DMS53 treated with DMSO at 0.1 percent for 48 hours (cell line): ENCODE results near the gene C11orf58.

ENCODE experiments used
- DNase-seq: peaks from one replicate; lab custom pipeline; 2025; ENCODE audit not compliant: unreplicated experiment; lab: John Stamatoyannopoulos, UW

C11orf58 gene

DNA sequence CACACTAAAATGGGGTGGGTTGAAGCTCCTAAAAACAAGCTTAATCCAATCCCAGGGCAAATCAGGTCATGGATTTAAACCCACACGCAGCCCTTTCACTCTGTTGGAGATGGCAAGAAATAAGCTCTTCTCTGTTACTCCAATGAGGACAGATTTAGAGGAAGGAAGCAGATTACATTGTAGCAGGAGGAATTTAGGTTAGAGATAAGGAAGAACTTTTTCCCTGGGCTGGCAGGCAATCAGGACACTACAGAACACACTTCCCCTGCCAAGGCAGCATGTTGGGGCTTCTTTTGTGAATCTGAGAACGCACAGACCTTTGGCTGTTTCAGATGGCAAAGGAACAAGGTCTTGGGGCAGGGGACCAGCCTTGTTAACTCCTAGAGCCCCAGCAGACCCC, 46.2 kb downstream of the C11orf58 start:
- DNase-seq, result no peak

DNA sequence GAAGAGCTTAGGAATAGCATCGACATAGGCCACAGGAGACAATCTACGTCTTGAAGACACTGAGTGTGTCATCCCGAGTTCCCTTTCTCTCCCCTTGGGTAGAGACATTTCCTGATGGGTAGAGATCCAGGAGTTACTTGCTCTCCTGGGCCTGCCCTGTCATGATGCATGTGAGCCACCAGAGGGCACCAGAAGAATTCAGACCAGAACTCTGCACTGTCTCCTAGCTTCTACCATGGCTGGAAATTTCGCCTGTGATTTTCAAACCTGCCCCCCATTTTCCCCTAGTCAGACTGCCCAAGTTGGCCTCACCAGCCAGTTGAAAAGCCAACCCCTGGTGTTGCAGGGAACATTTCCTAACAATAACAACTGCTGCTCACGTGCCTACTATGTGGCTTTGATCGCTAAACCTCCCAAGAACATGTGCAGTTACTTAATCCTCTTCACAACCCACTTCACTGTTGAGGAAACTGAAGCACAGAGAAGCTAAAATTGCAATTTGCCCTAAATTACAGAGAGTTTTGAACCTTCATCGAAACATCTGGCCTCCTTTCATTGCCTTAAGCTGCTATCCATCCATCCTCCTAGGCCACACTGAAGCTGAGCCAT, 47.2 kb downstream of the C11orf58 start:
- DNase-seq, result peak; percentile 54

DNA sequence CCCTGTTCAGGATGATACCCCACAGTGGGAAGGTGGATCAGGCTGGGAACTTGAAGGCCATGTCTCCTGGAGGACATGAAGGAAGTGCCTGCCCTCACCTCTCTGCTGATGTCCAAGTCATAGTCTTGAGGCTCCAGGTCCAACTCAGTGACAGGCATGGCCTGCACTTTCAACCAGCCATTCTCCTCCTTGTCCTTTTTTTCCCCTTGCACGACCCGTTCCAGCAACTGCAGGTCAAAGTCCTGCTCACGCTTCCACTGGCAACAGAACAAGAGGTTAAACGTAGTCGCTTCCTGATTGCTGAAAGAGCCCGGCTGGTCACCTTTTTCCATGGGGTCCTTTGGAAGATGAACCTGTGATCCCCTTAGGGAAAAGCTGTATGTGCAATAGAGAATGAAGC, 47.7 kb downstream of the C11orf58 start:
- no peak for DNase-seq

DNA sequence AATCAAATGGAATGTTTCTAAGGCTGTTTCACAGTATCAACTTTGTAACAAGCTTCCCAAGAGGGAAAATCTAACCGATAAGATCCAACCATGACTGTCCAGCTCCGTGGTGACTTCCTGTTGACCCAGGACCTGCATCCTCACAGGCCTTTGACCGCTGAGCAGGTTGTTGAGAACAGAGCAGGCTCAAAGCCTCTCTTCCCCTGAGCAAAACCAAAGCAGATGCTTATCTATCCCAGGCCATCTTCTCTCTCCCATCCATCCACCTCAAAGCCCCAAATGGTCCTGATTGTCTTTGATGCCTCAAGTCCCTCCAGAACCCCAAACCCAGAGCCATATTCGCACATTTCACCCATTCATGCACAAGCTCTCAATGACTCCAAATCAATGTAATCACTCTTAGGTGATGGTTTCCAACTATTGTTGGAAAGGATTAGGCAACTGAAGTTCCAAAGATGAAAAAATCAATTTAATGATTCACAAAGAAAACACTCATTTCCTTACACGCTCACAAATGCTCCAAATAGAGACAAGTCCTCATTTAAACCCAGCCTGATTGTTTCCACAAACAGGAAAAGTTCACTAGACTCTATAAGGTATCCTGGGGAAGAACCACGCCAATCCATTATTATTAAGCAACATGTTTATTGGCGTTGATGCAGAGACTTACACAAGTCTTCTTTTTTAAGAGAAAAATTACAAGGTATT, 48.7 kb downstream of the C11orf58 start:
- no peak for DNase-seq

DNA sequence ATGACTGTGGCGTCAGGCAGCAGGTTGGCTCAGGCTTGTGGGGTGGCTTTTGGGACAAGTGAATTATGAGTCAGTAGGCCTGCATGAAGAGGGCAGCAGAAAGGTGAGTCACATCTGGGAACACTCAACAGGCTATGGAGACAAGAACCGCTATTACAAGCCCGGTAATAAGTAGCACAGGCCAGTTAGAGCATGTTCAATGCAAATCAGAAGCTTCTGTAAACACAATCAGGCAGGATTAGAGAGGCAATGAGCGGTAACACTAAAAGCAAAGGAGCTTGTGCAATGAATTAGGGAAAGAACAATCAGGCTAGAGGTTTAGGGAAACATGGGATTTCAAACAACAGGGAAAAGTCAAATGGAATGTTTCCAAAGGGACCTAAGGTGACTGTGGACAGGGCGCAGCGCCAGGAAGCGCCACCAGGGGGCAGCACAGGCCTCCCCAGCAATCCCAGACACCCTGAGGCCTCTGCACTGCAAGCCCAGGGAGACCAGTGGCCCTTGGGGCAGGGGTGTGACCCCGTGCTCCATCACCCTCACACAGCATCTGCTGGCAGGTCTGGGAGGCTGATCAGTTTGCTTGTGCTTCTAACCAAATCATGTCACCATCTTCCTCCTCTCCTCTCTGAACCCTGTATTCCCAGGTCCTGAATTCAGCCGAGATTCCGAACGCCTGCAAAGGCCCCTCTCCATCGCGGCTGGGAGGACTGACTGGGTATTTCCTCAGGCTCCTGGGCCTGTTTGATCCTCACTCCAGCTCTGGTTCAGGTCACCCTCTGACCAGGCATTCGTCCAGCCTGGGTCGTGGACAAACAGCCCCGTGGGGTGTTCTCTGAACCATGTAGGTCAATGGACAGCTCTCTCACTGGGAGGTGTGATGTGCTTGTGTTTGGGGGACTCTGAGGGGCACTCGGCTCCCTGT, 50.0 kb downstream of the C11orf58 start:
- DNase-seq, result peak; percentile 43

DNA sequence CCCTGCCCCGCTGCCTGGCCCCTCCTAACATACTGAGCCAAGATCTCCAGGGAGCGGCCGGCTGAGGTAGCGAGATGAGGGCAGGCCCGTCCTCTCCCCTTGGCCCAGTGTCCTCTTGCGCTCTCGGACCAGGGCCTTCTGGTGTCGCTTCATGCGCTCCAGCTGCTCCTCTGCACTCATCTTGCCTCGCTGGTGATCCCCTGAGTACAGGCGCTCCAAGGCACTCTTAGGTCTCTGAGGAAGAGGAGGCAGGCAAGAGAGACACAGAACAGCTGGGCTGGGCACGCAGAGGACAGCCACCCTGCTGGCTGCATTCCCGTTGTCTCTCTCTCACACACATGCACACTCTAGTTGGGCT, 50.6 kb downstream of the C11orf58 start:
- no peak for DNase-seq

DNA sequence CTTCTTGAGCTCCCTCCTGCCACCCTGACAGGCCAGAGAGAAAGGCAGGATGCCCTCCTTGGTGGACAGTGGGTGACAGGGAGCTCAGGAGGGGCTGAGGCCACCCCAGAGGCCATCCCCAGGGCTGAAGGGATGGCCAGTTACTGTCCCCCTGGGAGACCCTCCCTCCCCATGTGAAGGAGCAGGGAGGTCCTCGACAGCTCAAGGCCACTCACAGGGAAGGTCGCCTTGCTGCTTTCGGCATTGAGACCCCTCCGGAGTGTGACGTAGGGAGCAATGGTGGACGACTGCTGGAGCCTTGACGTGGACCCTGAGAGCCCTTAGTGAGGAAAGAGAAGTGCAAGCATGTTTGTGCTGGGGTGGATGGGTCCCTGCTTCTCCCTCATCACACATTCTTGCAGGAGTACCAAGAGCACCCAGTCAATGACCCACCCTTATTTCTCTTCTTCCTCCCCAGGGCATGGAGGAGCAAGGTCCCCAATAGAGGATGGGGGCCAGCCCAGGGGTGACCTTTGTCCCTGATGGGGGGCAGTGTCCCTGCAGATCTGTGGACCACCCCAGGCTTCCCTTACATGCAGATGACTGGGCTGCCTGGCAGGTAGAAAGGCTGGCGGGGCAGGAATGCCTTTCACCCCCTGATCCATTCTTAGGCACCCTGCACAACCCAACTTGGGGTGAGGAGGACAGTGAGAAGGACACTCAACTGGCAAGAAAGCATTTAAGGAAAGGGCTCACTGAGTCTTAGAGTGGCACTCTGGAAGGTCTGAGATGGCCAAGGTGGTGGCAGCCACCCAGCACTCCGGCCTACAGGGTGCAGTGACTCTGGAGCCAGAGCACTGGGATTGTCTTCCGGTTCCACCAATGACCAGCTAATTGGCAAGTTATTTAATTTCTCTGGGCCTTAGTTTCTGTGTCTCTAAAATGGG, 51.4 kb downstream of the C11orf58 start:
- no peak for DNase-seq

DNA sequence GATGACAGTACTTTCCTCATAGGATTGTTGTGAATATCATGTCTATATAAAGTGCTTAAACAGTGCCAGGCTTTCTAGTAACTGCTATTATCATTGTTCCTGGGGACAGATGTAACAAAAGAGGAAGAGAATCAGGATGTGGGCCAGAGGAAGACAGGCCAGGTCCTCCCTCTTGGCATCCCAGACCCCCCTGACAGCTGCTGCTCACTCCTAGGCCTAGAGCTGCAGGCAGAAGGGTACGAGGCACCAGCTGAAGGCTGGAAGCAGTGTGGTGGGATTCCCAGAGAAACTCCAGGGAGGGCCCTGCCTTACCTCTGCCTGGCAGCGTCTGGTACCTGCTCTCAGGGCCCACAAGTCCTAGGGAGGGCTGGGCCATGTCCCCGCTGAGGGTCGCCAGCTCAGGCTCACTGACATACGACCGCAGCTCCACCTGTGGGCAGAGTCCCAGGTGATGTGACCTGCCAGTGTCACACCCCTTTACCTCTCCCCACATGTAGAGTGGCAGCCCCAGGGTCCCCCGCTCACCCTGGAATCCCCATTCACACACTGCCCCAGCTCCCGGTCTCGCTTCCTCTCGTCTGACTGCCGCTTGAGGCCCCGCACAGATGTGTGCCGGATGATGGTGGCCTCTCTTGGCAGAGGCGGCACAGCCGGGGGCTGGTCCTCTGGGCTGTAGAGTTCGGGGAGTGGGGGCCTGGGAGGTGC, 52.2 kb downstream of the C11orf58 start:
- DNase-seq, result no peak

DNA sequence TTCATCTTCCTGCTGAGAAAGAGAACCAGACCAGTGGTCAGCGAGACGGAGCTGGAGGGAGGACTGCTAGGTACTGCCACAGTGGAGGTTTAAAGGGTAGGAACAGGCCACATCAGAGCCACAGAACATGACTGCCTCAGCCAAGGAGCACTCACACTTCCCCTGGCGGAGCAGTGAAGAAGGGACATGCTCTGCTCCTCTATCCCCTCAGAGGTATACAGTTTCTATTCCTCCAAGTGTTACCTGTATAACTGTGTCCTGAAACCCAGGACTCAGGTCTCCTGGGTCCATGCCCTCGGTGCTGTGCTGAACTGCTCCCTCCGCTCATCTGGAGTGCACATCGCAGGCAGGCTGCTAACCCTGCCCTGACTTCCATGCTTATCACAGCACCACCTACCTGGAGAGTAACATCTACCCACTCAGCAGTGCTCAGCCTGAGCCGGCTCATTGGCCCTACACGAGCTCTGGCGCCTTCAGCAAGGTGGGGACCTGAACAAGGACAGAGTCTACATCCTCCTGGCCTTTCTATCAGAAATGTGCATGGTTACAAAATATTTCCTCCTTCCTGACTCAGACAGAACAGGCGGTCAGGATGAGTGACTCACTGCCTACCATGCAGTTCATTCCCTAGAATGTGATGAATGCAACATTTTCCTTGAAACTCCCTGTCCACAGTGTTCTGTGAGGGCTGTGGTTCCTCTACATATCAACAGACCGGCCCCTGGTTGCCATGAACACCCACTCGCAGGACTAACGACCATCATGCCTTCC, 52.9 kb downstream of the C11orf58 start:
- no peak for DNase-seq

DNA sequence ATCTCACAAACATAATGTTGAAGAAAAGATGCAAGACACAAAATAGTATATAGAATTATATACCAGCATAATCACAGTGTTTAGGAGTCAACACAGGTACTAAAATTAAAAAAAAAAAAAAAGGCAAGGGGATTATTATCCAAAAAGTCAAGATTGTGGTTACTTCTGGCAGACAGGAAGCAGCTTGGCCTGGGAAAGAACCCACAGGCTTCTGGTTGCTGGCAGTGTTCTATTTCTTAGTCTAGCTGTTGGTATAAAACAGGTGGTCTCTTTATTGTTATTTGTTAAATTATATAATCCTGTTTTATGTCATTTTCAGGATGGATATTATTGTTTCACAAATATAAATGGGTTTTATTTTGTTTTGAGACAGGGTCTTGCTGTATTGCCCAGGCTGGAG, 54.0 kb downstream of the C11orf58 start:
- no peak for DNase-seq

DNA sequence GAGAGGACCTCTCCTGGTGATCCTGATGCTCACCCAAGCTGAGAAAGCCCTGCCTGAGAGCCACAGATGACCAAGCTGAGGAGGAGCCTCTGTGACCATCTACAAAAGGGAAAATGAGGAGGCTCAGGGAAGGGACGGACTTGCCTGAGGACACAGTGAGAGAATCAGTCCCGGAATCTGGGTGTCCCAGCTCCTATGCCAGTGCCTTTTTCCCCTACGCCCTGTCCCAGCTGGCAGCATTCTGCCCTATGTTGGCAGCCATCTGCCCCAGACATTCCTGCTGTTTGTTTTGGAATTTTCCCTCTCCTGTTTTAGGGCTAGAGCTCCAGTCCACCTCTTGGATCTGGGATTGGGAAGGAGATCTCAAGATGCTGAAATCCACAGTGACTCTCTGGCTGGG, 54.6 kb downstream of the C11orf58 start:
- no peak for DNase-seq

DNA sequence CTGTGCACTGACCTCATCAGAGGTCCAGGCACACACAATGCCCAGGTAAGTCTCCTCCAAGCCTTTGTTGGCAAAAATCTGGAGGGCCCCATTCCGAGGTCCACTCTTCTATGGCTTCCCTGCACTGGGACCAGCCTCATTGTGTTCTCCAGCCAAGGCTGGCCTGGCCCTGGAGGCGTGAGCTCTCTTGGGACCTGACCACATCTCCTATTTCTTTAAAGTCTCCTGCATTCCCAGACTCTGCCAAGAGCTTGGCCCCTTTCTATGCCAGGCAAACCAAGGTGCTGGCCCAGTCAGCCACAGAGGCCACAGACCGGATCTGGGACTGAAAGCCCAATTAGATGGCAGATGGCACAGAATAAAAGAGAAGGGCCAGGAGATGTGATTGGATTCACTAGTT, 55.1 kb downstream of the C11orf58 start:
- no peak for DNase-seq

DNA sequence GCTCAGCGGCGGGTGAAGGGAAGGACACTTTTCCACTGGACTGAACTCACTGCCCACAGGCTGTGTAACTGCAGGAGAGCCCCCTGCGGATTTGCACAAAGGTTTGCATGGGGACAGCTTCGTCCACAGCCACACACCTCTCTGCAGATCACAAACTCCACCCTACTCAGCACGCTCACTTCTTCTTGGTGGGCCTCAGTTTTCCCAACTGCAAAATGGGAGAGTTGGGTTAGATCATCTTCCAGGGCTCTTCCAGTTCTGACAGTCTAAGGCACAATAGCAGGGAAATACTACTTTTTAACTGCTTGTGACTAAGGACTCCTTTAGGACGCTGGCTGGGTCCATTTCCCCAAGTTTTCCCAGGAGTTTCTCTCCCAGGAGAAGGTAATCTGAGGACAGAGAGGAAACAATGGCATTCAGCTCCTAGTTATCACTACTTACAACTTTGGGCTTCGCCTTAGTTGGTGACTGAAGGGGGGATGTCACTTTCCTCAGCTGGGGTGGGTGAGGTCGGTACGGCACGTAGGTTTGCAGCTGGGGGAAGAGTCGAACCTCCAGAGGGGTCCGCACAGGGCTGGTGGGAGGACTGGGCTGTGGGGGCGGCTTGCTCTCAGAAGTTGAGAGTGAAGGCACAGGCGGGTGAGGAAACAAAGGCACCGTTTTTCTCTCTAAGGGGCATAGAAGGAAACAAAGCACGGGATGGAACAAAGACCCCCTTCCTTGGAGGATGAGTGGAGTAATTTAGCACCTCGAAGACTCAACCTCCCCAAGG, 55.8 kb downstream of the C11orf58 start:
- DNase-seq, result no peak

DNA sequence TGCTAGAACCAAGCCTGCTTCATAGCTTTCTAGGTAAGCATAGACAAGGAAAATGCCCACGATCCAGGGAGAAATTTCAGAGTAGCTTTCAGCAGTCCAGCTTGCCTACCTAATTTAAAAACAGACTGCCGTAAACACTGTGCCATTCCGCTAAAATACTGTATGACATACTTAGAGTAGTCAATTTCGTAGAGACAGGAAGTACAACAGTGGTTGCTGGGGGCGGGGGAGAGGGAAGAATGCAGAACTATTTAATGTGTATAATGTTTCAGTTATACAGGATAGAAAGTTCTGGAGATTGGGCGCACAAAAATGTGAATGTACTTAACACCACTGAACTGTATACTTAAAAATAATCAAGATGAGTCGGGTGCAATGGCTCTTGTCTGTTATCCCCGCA, 56.7 kb downstream of the C11orf58 start:
- no peak for DNase-seq

DNA sequence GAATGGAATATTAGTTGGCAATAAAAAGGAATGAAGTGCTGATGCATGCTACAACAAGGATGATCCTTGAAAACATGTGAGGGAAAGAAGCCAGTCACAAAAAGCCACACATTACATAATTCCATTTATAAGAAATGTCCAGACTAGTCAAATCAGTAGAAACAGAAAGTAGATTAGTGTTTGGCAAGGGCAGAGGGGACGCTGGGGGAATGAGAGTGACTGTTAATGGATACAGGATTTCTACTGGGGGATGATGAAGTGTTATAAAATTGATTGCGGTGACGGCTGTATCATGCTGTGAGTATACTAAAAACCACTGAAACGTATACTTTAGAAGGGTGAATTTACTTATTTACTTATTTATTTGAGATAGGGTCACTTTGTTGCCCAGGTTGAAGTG, 57.9 kb downstream of the C11orf58 start:
- DNase-seq, result no peak

DNA sequence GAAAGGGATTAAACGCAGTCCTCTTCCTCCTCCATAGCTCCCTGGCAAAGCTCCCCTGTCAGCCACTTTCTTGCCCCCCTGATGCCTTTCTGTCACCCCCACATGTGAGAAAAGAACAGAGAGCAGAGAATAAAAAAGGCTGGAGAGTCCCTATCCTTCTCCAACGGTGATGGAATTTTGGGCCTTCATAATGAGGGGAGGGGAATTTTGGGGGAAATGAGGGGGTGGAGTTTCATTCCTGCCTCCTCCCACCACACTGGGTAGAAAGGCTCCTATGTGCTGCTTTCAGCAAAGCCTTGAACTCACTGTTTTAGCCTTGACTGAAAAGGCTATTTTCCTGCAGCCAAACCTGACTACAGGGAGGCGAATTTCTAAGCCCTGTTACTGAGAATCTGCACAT, 59.3 kb downstream of the C11orf58 start:
- DNase-seq, result no peak

DNA sequence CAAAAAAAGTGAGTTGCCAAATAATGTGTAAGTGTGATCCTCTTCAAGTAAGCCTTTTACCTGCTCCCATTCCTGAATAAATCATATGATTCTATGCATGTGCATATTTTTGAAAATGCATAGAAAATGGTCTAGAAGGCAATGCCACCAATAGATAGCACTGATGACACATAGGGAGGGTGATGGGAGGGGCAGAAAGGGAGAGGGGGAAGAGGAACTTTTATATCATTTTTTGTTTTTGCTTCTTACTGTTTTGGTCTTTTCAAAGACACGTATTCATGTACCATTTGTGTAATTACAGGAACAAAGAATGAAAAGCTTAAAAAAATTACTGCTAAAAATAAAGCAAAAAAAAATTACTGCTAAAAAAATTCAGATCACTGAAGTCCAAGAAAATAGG, 60.8 kb downstream of the C11orf58 start:
- DNase-seq, result no peak

DNA sequence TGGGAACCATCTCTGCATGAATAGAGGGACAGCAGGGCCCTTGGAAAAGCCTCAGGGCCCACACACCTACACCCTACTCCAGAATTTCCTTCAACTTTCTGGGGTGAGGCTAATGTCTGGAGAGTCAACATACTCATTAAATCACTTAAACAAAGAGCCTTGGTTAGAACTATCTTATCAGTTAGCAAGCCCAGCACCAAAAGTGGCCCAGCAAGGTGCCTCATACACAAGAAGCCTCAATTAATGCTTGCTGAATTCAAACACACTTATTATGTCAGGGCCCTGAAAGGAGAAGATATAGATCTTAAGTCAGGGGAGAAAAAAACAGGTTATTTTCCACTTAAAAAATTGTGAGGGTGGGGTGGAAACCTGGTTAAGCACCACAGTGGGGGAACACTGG, 61.4 kb downstream of the C11orf58 start:
- no peak for DNase-seq

DNA sequence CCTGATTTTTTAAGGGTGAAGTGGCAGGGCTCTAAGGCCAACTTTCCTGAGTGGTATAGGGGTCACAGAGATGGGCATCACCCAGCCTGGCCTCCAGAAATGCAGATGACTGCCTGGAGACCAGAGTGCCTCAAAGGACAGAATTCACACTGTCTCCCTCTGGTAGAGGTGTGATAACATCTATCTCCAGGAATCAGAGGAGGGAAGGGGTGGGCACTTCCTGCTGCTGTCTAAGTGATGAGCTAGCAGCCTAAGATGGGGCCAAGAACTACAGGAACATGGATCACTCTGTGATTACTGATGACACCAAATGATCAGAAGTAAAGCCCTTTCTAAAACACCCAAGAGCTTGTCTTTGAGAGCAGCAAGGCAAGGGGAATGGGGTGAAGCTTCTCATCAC, 61.9 kb downstream of the C11orf58 start:
- DNase-seq, result no peak
